ENCODE measurements around the gene GPSM1.
"Not testable (repeated sequence)": the region's sequence is repeated elsewhere in the genome, so short reads cannot be mapped to it uniquely, and the experiment has no call there.

GPSM1 gene

DNA sequence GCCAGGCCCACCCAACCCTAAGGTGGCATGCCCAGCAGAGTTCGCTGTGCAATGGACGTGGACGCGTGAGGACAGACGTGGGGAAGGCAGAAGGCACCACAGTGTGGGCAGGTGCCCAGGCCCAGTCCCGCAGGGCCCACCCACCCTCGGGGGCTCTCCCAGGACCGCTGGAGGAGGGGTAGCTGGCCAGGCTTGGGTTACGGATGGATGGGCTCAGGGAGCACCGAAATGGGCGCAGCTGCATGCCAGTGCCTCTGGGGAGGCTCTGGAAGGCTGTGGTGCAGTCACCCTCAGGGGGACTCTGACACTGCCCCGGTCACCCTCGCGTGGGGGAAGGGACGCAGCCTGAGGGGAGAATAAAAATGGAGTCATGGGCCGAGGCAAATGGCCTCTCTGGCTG lies 9.6 kb upstream of the GPSM1 start:
- DNase-seq (ENCODE audit: low read depth in 2 of 2) = no peak

- no peak for DNase-seq (ENCODE audit: low read depth in 2 of 2)
Observed at GRCh38 chr9:136318111-136318775, 9.1 kb upstream of the GPSM1 start.

DNA sequence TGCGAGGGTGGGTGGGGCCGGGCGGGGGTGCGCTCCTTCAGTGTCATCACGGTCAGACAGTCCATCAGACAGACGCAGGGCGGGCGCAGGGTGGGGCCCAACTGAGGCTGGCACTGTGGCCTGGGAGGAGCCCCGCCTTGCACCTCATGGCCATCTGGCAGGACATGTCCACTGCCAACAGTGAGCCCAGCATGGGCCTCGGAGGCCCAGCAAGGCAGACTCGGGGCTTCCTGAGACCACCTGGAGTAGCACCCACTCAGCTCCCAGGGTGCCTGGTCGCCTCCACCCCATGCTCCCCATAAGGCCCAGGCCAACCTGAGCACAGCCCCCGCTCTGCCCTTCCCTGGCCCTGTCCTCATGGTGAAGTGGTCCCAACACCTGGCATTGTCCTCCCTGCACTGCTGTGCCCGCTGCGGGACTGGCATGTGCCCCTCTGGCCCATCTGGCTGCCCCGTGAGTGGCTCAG lies 8.5 kb upstream of the GPSM1 start:
- DNase-seq (ENCODE audit: low read depth in 2 of 2) = no peak

- DNase-seq (ENCODE audit: low read depth in 2 of 2) = not testable (repeated sequence)
Observed at GRCh38 chr9:136319244-136319643, 8.1 kb upstream of the GPSM1 start.

- not testable (repeated sequence) for DNase-seq (ENCODE audit: low read depth in 2 of 2)
Observed at GRCh38 chr9:136319955-136320354, 7.4 kb upstream of the GPSM1 start.

GRCh38 chr9:136320972-136321371 lies 6.4 kb upstream of the GPSM1 start:
- DNase-seq (ENCODE audit: low read depth in 2 of 2) = not testable (repeated sequence)

DNA sequence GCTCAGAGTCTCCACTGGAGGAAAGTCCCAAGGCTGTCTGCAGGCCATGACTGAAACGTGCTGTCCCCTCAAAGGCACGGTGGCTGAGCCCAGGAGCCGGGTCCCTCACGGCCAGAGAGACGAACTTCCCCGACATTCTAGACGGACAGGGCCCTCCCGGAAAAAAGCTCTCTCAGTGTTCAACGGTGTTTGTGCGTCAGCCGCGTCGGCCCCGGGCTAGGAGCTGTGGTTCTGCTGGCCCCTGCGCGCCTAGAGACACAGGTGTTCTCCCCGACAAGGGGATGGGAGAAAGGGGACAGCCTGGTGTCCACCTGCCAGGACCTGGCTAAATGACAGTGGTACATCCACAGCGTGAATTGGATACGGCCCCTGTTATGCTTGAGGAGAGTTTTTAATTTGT lies 5.8 kb upstream of the GPSM1 start:
- no peak for DNase-seq (ENCODE audit: low read depth in 2 of 2)

DNA sequence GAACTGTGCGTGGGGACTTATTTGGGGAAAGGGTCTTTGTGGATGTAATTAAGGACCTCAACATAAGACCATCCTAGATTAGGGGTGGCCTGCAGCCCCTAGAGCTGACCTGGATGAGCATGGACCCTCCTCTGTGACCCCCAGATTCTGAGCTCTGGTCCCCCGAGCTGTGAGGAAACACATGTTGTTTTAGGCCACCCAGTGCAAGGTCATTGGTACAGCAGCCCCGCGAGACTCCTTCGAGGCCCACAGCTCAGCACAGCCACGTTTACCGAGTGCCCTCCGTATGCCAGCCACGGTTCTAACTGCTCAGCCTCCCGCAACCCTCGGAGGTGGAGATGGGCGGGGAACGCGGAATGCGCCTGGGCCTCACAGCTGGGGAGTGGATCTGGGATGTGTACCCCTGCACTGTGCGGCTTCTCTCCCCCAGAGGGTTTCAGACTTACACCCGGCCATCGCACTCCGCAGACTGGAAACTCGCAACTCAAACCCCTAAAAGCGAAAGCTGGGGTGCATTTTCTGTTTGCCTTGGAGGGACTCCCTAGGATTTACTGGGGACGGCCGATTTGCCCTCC lies 4.5 kb upstream of the GPSM1 start:
- no peak for DNase-seq (ENCODE audit: low read depth in 2 of 2)

DNA sequence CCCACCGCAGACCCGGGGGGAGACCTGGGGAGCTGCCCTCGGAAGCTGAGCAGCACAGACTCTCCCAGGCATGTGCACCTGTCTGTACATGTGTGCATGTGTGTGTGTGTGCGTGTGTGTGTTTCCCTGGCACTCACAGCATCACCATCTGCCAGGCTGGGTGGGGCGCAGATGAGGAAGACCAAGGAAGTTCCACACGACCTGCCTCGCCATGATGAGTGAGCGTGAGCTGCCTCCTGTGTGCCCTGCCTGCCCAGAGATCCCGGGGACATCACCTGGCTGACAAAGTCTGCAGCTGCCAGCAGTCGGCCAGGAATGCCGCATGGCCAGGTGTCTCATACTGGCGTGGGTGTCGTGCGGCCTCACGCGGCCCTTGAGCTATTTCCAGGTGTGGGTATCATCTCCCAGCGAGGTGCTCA lies 4.0 kb upstream of the GPSM1 start:
- DNase-seq (ENCODE audit: low read depth in 2 of 2) = no peak

- DNase-seq (ENCODE audit: low read depth in 2 of 2) = no peak
Observed at GRCh38 chr9:136324501-136325300, 2.6 kb upstream of the GPSM1 start.

- DNase-seq (ENCODE audit: low read depth in 2 of 2) = no peak
Observed at GRCh38 chr9:136325358-136325757, 2.0 kb upstream of the GPSM1 start.

DNA sequence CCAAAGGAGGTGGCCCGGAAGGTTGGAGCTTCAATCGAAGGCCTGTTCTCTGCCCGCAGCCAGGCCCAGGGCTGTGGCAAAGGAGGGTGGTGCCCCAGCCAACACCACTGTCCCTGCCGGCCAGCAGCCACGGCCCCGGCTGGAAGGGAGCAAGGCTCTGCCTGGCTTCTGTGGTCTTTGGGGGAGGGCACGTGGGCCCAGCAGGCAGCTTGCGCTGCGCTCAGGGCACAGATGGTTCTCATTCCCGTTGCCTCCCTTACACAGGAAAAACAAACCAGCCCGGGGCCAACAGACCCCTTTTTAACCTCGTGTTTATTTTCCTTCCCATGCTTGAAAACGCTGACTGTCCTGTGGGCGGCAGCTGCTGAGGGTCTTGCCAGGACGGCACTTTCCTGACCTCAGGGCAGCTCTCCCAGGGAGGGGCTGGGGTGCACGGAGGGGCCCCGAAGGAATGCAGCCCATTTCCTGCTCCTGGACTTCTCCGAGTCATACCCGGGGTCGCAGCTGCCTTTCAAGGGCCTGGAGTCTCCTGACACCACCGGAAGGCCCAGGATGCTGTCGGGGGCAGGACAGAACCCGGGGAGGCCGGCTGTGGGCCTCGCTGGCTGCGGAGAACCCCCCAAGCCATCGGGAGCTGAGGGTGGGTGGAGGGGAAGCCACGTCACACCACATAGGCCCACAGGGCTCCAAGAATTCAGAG lies 1.1 kb upstream of the GPSM1 start:
- peak; percentile 42 to 50 for DNase-seq (ENCODE audit: low read depth in 2 of 2)

DNA sequence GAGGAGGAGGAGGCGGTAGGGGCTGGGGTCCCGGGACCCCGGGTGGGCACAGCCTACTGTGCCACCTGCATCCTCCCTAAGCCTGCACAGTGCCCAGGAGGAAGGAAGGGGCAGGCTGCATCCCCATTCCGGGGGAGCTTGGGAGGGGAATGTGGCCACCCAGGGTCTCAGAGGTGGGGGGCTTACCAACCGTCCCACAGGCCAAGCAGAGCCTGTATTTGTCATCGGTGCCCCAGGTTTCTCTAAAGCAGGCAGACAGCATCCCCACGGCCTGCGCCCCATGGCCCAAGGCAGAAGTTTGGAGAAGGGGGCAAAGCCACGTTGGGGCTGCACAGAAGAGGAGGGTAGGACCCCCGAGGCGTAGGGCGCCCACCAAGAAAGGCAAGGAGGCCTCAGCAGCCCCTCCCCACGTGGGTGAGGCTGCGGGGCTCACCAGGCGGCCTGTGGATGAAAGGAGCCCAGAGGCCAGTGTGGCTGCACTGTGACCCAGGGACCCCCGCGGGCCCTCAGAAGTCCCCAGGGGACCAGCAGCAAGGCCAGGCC lies 507 bp upstream of the GPSM1 start:
- DNase-seq (ENCODE audit: low read depth in 2 of 2) = no peak

DNA sequence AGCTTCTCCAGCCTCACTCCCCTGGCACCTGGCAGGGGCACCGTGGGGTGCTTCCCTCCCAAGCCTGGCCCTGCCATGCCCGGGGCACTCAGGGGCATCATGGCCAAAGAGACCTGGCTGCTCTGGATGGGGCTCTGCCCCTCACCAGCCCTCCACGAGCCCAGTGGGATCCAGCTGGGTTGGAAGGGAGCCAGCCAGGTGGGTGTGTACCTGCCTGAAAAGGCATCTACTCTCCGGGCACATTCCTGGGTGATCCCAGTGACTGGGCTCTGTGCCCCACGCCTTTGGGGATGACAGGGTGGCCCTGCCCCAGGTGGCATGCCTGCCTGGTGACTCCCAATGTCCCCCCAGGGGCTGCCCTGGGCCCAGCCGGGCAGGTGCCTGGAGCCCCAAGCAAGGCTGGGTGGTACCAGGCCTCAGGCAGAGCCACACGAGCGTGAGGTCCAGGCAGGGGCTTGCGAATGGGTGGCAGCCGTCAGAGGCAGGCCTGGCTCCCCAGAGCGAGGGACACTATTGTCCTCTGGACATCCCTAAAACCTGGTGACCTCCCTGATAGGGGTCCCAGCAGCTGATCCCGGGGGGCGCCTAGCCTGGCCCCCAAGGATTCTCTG lies 777 bp downstream of the GPSM1 start:
- no peak for DNase-seq (ENCODE audit: low read depth in 2 of 2)

DNA sequence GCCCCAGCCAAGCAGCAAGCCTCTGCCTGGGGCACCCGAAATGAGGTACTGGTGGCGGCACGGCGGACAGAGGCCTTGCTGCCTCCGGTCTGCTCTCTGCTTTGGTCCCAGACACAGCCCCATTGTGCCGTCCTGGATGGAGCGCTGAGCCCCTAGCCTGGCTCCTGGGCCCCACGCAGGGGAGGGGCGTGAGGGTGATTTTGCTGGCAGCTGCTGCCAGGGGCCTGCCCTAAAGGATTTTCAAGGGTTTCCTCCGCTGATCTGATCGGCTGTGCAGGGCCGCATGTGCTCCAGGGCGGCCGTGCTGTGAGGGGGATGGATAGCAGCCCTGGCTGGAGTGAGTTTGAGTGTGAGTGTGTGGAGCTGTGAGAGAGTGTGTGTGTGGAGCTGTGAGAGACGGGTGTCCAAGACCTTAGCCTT lies 1.3 kb downstream of the GPSM1 start:
- no peak for DNase-seq (ENCODE audit: low read depth in 2 of 2)

GRCh38 chr9:136329211-136329627 lies 1.9 kb downstream of the GPSM1 start:
- no peak for DNase-seq (ENCODE audit: low read depth in 2 of 2)

DNA sequence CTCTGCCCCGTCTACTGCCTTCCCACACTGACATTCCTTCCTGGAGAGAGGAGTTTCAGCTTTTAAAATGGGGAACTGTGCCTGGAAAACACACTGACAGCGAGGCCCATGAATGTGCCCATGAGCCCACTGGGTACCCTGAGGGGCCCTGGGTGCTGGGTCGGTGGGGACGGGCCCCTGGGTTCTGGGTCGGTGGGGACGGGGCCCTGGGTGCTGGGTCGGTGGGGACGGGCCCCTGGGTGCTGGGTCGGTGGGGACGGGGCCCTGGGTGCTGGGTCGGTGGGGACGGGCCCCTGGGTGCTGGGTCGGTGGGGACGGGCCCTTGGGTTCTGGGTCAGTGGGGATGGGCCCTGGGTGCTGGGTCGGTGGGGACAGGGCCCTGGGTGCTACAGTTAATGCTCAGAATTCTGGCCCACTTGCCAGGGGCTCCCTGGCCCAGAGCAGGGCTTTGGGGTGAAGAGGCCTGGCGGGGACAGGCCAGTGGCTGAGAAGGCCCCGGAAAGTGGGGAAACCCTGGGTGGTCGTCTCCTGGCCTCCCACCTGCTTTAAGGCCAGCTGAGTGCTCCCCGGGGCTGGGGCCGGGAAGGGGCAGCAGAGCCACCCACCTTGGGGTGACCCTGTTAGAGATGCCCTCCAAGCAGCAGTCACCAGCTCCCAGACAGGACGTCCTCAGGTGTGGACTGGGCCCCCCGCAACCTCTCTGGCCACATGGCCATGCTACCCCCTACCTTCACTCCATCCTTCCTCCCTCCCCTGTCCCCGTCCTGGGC lies 2.5 kb downstream of the GPSM1 start:
- no peak for DNase-seq (ENCODE audit: low read depth in 2 of 2)

GRCh38 chr9:136330406-136330990 lies 3.2 kb downstream of the GPSM1 start:
- DNase-seq (ENCODE audit: low read depth in 2 of 2) = no peak

DNA sequence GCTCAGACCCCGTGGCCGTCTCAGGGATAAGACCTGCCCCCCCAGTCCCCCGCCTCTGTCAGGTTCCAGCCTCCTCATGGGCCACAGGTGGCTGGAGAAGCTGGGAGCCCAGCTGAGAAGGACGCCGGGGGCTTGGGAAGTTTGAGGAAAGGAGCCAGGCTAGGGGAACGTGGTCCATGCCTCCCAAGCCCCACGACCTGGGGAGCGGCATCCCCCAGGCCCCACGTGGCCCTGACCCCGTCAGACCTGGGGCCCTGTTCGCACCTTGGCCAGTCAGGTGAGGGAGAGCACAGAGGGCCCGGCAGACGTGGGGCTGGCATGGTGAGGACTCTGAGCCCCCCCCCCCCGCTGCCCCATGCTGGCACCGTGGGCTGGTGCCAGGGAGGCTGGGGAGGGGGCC lies 3.7 kb downstream of the GPSM1 start:
- no peak for DNase-seq (ENCODE audit: low read depth in 2 of 2)

All from fibroblast of skin of left quadriceps (primary cell).